HL-60 (cell line): ENCODE measurements around the gene RUNDC3A.

ENCODE experiments used
- DNase-seq, 2 experiments: peaks; one replicate each; pipeline ENCODE4 v3.0.0-alpha.2; 2010 to 2020; ENCODE audit warnings: low read depth in 1 of 2, low spot score in 1 of 2
- H3K27ac ChIP-seq: fragments of 250-450 bp; sonication (Bioruptor Pico); replicated peaks from 2 replicates; pipeline ENCODE4 v1.5.1; 2020; ENCODE audit warnings: mild to moderate bottlenecking, moderate library complexity
- H3K27me3 ChIP-seq: fragments of 250-450 bp; sonication (Bioruptor Pico); 2 replicates; pipeline ENCODE4 v1.5.1; 2021; ENCODE audit warnings: mild to moderate bottlenecking, moderate library complexity; ENCODE audit not compliant: insufficient read depth, poor library complexity, severe bottlenecking
- H3K4me3 ChIP-seq: replicated peaks from 2 replicates; pipeline ENCODE4 v1.5.1; 2011; ENCODE audit warnings: mild to moderate bottlenecking, control low read depth, low read length; ENCODE audit not compliant: insufficient read depth
- GABPA ChIP-seq: IDR thresholded peaks from 2 replicates; pipeline ENCODE4 v1.6.1; 2012; ENCODE audit warnings: low read depth
- POLR2AphosphoS5 ChIP-seq: IDR thresholded peaks from 2 replicates; pipeline ENCODE4 v1.6.1; 2012; ENCODE audit warnings: low read depth
- SPI1 ChIP-seq: IDR thresholded peaks from 2 replicates; pipeline ENCODE4 v1.6.1; 2012; ENCODE audit warnings: low read depth, mild to moderate bottlenecking, borderline replicate concordance
- TF ChIP-seq, protein P1 (sequence below): IDR thresholded peaks from 2 replicates; pipeline ENCODE4 v1.6.1; 2012; ENCODE audit warnings: low read depth; ENCODE audit not compliant: insufficient replicate concordance
- TF ChIP-seq, protein P2 (sequence below): IDR thresholded peaks from one replicate; pipeline ENCODE4 v1.5.1; 2011; ENCODE audit warnings: low read length, control low read depth, inconsistent platforms; ENCODE audit not compliant: insufficient read depth

Gene RUNDC3A

GRCh38 chr17:44262654-44263225 is 45.7 kb upstream of the RUNDC3A start:
- no peak for DNase-seq
- Histone ChIP-seq H3K4me3 (no peak overlapping the region), H3K27me3 (no peaks in the 10 kb centered on the region), H3K27ac (no peak overlapping the region)
- TF ChIP-seq, protein P1, sequence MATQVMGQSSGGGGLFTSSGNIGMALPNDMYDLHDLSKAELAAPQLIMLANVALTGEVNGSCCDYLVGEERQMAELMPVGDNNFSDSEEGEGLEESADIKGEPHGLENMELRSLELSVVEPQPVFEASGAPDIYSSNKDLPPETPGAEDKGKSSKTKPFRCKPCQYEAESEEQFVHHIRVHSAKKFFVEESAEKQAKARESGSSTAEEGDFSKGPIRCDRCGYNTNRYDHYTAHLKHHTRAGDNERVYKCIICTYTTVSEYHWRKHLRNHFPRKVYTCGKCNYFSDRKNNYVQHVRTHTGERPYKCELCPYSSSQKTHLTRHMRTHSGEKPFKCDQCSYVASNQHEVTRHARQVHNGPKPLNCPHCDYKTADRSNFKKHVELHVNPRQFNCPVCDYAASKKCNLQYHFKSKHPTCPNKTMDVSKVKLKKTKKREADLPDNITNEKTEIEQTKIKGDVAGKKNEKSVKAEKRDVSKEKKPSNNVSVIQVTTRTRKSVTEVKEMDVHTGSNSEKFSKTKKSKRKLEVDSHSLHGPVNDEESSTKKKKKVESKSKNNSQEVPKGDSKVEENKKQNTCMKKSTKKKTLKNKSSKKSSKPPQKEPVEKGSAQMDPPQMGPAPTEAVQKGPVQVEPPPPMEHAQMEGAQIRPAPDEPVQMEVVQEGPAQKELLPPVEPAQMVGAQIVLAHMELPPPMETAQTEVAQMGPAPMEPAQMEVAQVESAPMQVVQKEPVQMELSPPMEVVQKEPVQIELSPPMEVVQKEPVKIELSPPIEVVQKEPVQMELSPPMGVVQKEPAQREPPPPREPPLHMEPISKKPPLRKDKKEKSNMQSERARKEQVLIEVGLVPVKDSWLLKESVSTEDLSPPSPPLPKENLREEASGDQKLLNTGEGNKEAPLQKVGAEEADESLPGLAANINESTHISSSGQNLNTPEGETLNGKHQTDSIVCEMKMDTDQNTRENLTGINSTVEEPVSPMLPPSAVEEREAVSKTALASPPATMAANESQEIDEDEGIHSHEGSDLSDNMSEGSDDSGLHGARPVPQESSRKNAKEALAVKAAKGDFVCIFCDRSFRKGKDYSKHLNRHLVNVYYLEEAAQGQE, result no peak
- TF ChIP-seq, protein P2, sequence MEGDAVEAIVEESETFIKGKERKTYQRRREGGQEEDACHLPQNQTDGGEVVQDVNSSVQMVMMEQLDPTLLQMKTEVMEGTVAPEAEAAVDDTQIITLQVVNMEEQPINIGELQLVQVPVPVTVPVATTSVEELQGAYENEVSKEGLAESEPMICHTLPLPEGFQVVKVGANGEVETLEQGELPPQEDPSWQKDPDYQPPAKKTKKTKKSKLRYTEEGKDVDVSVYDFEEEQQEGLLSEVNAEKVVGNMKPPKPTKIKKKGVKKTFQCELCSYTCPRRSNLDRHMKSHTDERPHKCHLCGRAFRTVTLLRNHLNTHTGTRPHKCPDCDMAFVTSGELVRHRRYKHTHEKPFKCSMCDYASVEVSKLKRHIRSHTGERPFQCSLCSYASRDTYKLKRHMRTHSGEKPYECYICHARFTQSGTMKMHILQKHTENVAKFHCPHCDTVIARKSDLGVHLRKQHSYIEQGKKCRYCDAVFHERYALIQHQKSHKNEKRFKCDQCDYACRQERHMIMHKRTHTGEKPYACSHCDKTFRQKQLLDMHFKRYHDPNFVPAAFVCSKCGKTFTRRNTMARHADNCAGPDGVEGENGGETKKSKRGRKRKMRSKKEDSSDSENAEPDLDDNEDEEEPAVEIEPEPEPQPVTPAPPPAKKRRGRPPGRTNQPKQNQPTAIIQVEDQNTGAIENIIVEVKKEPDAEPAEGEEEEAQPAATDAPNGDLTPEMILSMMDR, result no peak
- TF ChIP-seq POLR2AphosphoS5, result no peak

DNA sequence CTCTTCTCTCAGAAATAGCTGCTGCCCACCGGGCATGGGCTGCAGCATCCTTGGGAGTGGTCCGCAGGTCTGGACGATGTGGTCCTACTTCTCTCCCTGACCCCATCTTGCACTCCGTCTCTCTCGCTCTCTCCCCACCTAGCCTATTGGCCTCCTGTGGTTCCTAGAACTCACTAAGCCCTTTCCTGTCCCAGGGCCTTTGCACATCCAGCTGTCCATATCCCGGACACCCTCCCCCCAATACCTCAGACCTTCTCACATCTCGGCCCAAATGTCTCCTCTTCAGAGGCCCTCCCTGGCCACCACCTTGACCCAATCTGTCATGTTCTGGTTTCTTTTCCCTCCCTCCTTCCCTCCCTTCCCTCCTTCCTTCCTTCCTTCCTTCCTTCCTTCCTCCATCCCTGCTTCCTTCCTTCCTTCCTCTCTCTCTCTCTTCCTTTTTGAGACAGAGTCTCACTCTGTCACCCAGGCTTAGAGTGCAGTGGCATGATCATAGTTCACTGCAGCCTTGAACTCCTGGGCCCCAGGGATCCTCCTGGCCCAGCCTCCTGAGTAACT is 45.0 kb upstream of the RUNDC3A start:
- Histone ChIP-seq H3K4me3 (no peak overlapping the region), H3K27me3 (no peaks in the 10 kb centered on the region), H3K27ac (no peak overlapping the region)
- TF ChIP-seq, protein P2, result no peak
- no peak for TF ChIP-seq SPI1
- TF ChIP-seq, protein P1, result no peak
- no peak for TF ChIP-seq GABPA
- no peak for TF ChIP-seq POLR2AphosphoS5
- DNase-seq, result no peak

- DNase-seq, result no peak
- H3K27me3 ChIP-seq, result no peaks in the 10 kb centered on the region
- H3K27ac ChIP-seq, result no peak overlapping the region
- TF ChIP-seq, protein P1, result no peak
- TF ChIP-seq, protein P2, result no peak
- TF ChIP-seq GABPA (no peak), SPI1 (no peak), POLR2AphosphoS5 (no peak)
- H3K4me3 ChIP-seq, result no peak overlapping the region
Measured at GRCh38 chr17:44266402-44267164, 41.8 kb upstream of the RUNDC3A start.
